GM23248 (cell line): ENCODE results near the gene NAT14. TPM values are rescaled to one million over a fixed set of nuclear protein-coding genes. Genes with fewer than 3 reads are reported as not detected.

Experiments
- DNase-seq: peaks from one replicate; pipeline ENCODE4 v3.0.0-alpha.2; 2015
- H2AFZ ChIP-seq: fragments of 200-600 bp; sonication (generic); 2 replicates; pipeline ENCODE4 v1.6.1; 2016; ENCODE audit warnings: antibody characterized with exemption
- H3F3A ChIP-seq: fragments of 200-600 bp; sonication (generic); 2 replicates; pipeline ENCODE4 v1.6.1; 2016; ENCODE audit warnings: mild to moderate bottlenecking, antibody characterized with exemption, mixed run types; ENCODE audit not compliant: insufficient read depth
- H3K27ac ChIP-seq: fragments of 200-600 bp; sonication (generic); 2 replicates; pipeline ENCODE4 v1.5.1; 2016; ENCODE audit warnings: mild to moderate bottlenecking
- H3K27me3 ChIP-seq: fragments of 200-600 bp; sonication (generic); replicated peaks from 2 replicates; pipeline ENCODE4 v1.6.1; 2016; ENCODE audit warnings: mild to moderate bottlenecking; ENCODE audit not compliant: insufficient read depth
- H3K36me3 ChIP-seq: fragments of 200-600 bp; sonication (generic); 2 replicates; pipeline ENCODE4 v1.6.1; 2016; ENCODE audit warnings: low read depth, mild to moderate bottlenecking
- H3K4me1 ChIP-seq: fragments of 200-600 bp; sonication (generic); 2 replicates; pipeline ENCODE4 v1.6.1; 2016; ENCODE audit warnings: mild to moderate bottlenecking; ENCODE audit not compliant: insufficient read depth
- H3K4me2 ChIP-seq: fragments of 200-600 bp; sonication (generic); one replicate; pipeline ENCODE4 v1.6.1; 2016; ENCODE audit warnings: mild to moderate bottlenecking; ENCODE audit not compliant: unreplicated experiment
- H3K4me3 ChIP-seq: fragments of 200-600 bp; sonication (generic); 2 replicates; pipeline ENCODE4 v1.5.1; 2016; ENCODE audit warnings: mild to moderate bottlenecking
- H3K79me2 ChIP-seq: fragments of 200-600 bp; sonication (generic); 2 replicates; pipeline ENCODE4 v1.6.1; 2016; ENCODE audit warnings: mild to moderate bottlenecking; ENCODE audit not compliant: insufficient read depth
- H3K9ac ChIP-seq: fragments of 200-600 bp; sonication (generic); 2 replicates; pipeline ENCODE4 v1.6.1; 2016; ENCODE audit warnings: mild to moderate bottlenecking
- H3K9me2 ChIP-seq: fragments of 200-600 bp; sonication (generic); 2 replicates; pipeline ENCODE4 v1.6.1; 2016; ENCODE audit warnings: mixed run types, mild to moderate bottlenecking, moderate library complexity; ENCODE audit not compliant: insufficient read depth
- H3K9me3 ChIP-seq: fragments of 200-600 bp; sonication (generic); one replicate; pipeline ENCODE4 v1.6.1; 2017; ENCODE audit warnings: low read depth
- H4K20me1 ChIP-seq: fragments of 200-600 bp; sonication (generic); 2 replicates; pipeline ENCODE4 v1.6.0; 2016; ENCODE audit not compliant: insufficient read depth
- EZH2 ChIP-seq: fragments of 200-600 bp; sonication (generic); IDR thresholded peaks from 2 replicates; pipeline ENCODE4 v1.6.1; 2018; ENCODE audit warnings: antibody characterized with exemption, mild to moderate bottlenecking; ENCODE audit not compliant: insufficient read depth, poor library complexity, severe bottlenecking
- EZH2phosphoT487 ChIP-seq: fragments of 200-600 bp; sonication (generic); IDR thresholded peaks from 2 replicates; pipeline ENCODE4 v1.6.1; 2018; ENCODE audit warnings: antibody characterized with exemption, moderate library complexity, mild to moderate bottlenecking, low read depth; ENCODE audit not compliant: insufficient read depth
- WGBS, 2 experiments: methylation state at CpG; one replicate each; pipeline ENCODE4 v1.1.6; 2015 to 2017; ENCODE audit warnings: low lambda C conversion rate in 2 of 2, low coverage in 1 of 2; ENCODE audit errors: missing lambda C conversion rate in 2 of 2; 5-methylcytosine and 5-hydroxymethylcytosine counted together
- in situ Hi-C: fragments of 300-500 bp; cut with MboI; formaldehyde crosslinking; loops from 2 replicates; pipeline ENCODE4 v1.15.0; 2020
- polyA plus RNA-seq: library from polyadenylated mRNA; unstranded; fragments of >200 nt; fragmentation: Nextera tagmentation; extraction: Ambion mirVana; gene quantifications from 2 replicates; pipeline ENCODE4 v1.2.1, GENCODE V29; 2016
- total RNA-seq: library from RNA; depleted of rRNA; stranded (reverse); fragments of >200 nt; shearing (Covaris generic); gene quantifications from 2 replicates; pipeline ENCODE4 v1.2.3, GENCODE V29; 2014

NAT14 gene
- total and polyA plus RNA-seq, 2 experiments from 2014 or later: 12.0 to 13.4 TPM

DNA sequence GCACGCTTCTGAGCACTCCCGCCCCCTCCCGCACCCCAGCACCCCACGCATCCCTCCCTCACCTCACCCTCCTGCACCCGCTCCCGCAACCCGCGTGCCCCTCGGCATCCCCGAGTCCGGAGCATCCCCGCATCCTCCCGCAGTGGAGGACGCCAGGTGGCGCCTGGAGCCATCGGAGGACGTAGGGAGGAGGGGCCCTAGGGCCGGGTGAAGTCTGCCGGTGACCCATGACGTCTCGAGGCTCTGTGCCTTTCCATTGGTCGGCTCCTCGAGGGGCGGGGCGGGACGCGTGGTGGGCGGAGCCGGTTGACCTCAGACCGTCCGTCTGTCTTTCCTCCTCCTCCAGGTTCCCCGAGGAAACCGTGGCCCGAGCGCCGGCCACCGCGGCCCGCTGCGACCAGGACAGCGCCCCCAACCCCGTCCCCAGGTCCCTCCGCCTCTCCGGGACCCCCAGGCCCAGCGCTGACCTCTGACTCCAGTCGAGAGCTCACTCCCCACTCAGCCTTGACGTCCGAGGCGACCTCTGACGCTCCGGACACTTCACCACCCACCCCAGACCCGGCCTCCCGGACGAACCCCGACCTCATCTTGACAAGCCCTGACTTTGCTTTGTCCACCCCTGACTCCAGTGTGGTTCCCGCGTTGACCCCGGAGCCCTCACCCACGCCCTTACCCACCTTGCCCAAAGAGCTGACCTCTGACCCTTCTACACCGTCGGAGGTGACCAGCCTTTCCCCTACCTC lies 32.1 kb downstream of the NAT14 start:
- peak overlapping the region; percentile 63 for H3K9ac ChIP-seq
- in situ Hi-C loops: no loop called here
- 13 to 17% methylated on average over 33 to 61 of the region's 61 CpGs for WGBS, 2 experiments

DNA sequence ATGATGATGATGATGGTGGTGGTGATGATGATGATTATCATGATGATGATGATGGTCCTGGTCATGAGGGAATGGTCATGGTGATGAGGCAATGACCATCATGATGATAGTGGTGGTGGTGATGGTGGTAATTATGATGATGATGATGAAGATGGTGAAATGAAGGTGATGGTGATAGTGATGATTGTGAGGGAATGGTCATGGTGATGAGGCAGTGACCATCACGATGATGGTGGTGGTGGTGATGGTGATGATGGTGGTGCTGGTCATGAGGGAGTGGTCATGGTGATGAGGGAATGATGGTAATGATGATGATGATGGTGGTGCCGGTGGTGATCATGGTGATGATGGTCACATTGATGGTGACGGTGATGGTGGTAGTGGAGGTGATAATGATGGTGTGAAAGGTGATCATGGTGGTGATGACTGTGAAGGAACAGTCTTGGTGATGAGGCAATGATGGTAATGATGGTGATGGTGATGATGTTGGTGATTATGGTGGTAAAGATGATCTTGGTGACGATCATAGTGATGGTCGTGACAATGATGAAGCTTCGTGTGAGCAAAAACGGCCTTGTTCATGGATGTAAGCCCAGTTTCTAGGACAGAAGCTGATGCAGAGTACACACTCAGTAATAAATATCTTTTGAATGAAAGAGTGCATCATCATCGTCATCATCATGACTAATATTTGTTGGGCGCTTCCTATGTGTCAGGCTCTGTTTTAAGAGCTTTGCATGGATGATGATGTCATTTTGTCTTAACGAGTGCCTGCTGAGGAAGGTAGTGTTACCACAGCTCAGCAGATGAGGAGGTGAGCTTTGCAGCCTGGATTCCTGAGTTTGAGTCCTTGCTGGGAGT lies 34.7 kb downstream of the NAT14 start:
- no peaks in the 10 kb centered on the region for H3K36me3 ChIP-seq
- no peak overlapping the region for H3K4me2 ChIP-seq
- H3K4me1 ChIP-seq: no peaks in the 10 kb centered on the region
- H3K9me3 ChIP-seq: no peaks in the 10 kb centered on the region
- WGBS, 2 experiments: 44 to 57% methylated on average over 10 of the region's 10 CpGs
- no peaks in the 10 kb centered on the region for H3K9me2 ChIP-seq
- no peak overlapping the region for H3K4me3 ChIP-seq
- H4K20me1 ChIP-seq: no peaks in the 10 kb centered on the region
- peak overlapping the region; percentile 43 for H3K27ac ChIP-seq
- no peaks in the 10 kb centered on the region for H3K79me2 ChIP-seq
- peak; percentile 95 for DNase-seq
- H3F3A ChIP-seq: peaks cover 15% of the 10 kb centered on the region
- in situ Hi-C loops: no loop called here
- no peak for TF ChIP-seq EZH2phosphoT487
- no peak for TF ChIP-seq EZH2
- no peak overlapping the region for H3K9ac ChIP-seq
- H2AFZ ChIP-seq: no peak overlapping the region
- no peaks in the 10 kb centered on the region for H3K27me3 ChIP-seq

More for the DNA sequence above, 32.1 kb downstream of the NAT14 start:
- H3F3A ChIP-seq: peaks cover 15% of the 10 kb centered on the region
- H3K9me2 ChIP-seq: no peaks in the 10 kb centered on the region
- H3K4me1 ChIP-seq: no peaks in the 10 kb centered on the region
- H3K9me3 ChIP-seq: no peaks in the 10 kb centered on the region
- no peak for TF ChIP-seq EZH2
- no peak for TF ChIP-seq EZH2phosphoT487
- H3K79me2 ChIP-seq: no peaks in the 10 kb centered on the region
- peak overlapping the region; percentile 54 for H3K4me3 ChIP-seq
- peak; percentile 94 for DNase-seq
- H2AFZ ChIP-seq: peak overlapping the region; percentile 80
- H3K27ac ChIP-seq: peak overlapping the region; percentile 17; the same call in 1 of the 2 replicates
- no peaks in the 10 kb centered on the region for H3K27me3 ChIP-seq
- peak overlapping the region; percentile 37 for H3K4me2 ChIP-seq
- no peaks in the 10 kb centered on the region for H4K20me1 ChIP-seq
- H3K36me3 ChIP-seq: no peaks in the 10 kb centered on the region

- no peaks in the 10 kb centered on the region for H4K20me1 ChIP-seq
- no peak overlapping the region; the same call in 1 of the 2 replicates for H3K27ac ChIP-seq
- no peaks in the 10 kb centered on the region for H3K36me3 ChIP-seq
- no peak for DNase-seq
- no peaks in the 10 kb centered on the region for H3K79me2 ChIP-seq
- H3K9ac ChIP-seq: no peak overlapping the region
- WGBS, 2 experiments: 77 to 78% methylated on average over 13 to 14 of the region's 14 CpGs
- no peaks in the 10 kb centered on the region for H3K9me3 ChIP-seq
- H3K9me2 ChIP-seq: no peaks in the 10 kb centered on the region
- TF ChIP-seq EZH2phosphoT487 (no peak), EZH2 (no peak)
- no peak overlapping the region for H3K4me3 ChIP-seq
- no peaks in the 10 kb centered on the region for H3K27me3 ChIP-seq
- no peaks in the 10 kb centered on the region; the same call in 1 of the 2 replicates for H3K4me1 ChIP-seq
- H3K4me2 ChIP-seq: no peak overlapping the region
- in situ Hi-C loops: no loop called here
- H3F3A ChIP-seq: peaks cover 15% of the 10 kb centered on the region
- H2AFZ ChIP-seq: no peak overlapping the region
Measured at GRCh38 chr19:55520691-55521292, 35.8 kb downstream of the NAT14 start.

DNA sequence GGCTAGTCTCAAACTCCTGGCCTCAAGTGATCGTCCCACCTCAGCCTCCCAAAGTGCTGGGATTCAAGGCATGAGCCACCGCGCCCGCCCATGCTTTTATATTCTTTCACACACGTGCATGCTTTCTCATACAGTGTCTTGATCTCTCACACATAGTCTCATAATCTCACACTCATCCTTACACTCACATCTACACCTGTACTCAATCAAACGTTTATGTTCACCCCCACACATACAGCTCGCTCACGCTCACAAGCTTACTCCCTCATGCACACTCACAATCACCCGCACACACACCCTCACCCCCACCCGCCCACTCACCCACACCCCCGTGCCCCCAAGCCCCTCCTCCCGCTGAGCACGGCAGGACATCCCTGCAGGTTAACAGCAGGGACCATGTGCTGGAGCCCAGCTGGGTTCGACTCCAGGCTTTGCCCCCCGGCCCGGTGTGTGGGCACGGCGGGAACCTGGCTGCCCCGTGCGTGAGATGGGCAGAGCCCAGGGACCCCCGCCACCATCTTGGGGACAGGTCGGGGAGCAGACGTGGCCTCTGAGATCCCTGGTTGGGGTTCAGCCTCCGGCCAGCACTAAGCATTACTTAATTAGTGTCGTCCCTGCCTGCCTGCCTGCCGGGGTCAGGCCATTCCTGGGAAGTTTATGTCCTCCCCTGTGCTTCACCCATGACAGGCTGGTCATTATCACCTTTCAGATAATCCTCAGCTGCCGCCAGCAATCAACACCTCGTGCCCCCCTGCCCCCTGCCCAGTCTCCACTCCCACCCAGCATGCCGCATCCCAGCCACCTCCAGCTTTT lies 40.5 kb downstream of the NAT14 start:
- no peaks in the 10 kb centered on the region for H3K9me3 ChIP-seq
- peaks cover 21% of the 10 kb centered on the region; the same call in 1 of the 2 replicates for H3F3A ChIP-seq
- H3K4me3 ChIP-seq: no peak overlapping the region
- H3K79me2 ChIP-seq: no peaks in the 10 kb centered on the region
- H3K9ac ChIP-seq: no peak overlapping the region
- no peaks in the 10 kb centered on the region for H3K9me2 ChIP-seq
- H3K4me2 ChIP-seq: no peak overlapping the region
- no peaks in the 10 kb centered on the region for H4K20me1 ChIP-seq
- no peak overlapping the region for H2AFZ ChIP-seq
- no peaks in the 10 kb centered on the region for H3K27me3 ChIP-seq
- H3K36me3 ChIP-seq: no peaks in the 10 kb centered on the region
- TF ChIP-seq EZH2phosphoT487 (no peak), EZH2 (no peak)
- H3K4me1 ChIP-seq: no peaks in the 10 kb centered on the region; the same call in 1 of the 2 replicates
- in situ Hi-C loops: no loop called here
- no peak overlapping the region for H3K27ac ChIP-seq
- DNase-seq: no peak
- 22 to 24% methylated on average over 21 to 29 of the region's 29 CpGs for WGBS, 2 experiments
